Mammary epithelial cell (primary cell): ENCODE data around the gene AP4M1.

Experiments used
- CTCF ChIP-seq, 2 donors: IDR thresholded peaks in 1 of 2; conservative IDR thresholded peaks in 1 of 2; 2 replicates each; pipeline ENCODE4 v1.5.1; 2011 to 2012; ENCODE audit warnings: inconsistent platforms in 2 of 2, low read length in 2 of 2, mild to moderate bottlenecking in 2 of 2, control low read depth in 1 of 2, low read depth in 1 of 2; ENCODE audit not compliant: insufficient read depth in 1 of 2; ENCODE audit errors: extremely low read depth in 1 of 2
- EZH2 ChIP-seq: IDR thresholded peaks from 2 replicates; pipeline ENCODE4 v1.6.1; 2012; ENCODE audit warnings: low read length, inconsistent platforms, borderline replicate concordance

DNA sequence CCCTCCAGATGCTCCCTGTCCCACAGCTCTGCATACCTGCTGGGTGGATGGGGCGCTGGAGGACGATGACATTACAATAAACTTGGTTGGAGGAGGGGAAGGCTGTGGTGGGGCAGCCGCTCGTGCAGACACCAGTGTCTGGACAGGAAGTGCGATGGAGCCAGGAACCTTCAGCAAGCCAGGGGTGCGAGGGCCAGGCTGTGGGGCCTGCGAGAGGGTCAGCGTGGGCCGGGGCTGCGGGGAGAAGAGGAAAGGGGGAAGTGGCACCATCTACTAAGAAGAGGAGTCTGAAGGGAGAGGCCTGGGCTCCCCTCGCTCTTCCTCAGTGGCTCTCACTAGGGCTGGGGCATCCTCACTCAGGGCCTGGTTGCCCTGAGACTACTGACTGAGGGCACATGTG lies 6.4 kb downstream of the AP4M1 start:
- no peak for TF ChIP-seq CTCF (conservative IDR thresholded peaks at IDR 0.05 in 1 of 2, IDR thresholded peaks at IDR 0.05 in 1 of 2; ENCODE audit: extremely low read depth in 1 of 2, insufficient read depth in 1 of 2, low read depth in 1 of 2, low read length in 2 of 2)
- no peak for TF ChIP-seq EZH2
